SK-N-DZ (cell line): ENCODE measurements around the gene NRXN2.

ENCODE experiments used
- DNase-seq: peaks from one replicate; pipeline ENCODE4 v3.0.0-alpha.2; 2015; ENCODE audit warnings: low spot score

The NRXN2 gene

DNA sequence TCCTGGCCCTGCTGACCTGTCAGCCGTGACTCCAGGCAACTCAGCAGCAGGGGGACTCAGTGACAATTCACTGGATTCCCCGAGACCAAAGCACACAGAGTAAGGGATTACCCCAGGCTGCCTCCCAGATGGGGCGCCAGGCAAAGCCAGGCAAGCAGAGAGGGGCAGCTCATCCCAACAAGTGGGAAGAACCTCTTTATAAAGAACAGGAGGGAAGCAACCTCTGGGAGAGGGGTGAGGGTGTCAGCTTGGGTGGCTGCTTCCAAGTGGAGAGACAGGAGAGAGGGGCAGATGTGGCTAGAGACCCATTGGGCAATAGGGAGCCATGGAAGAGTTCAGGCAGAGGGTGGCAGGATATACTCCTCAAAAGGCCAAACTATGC lies 130.8 kb downstream of the NRXN2 start:
- no peak for DNase-seq

DNA sequence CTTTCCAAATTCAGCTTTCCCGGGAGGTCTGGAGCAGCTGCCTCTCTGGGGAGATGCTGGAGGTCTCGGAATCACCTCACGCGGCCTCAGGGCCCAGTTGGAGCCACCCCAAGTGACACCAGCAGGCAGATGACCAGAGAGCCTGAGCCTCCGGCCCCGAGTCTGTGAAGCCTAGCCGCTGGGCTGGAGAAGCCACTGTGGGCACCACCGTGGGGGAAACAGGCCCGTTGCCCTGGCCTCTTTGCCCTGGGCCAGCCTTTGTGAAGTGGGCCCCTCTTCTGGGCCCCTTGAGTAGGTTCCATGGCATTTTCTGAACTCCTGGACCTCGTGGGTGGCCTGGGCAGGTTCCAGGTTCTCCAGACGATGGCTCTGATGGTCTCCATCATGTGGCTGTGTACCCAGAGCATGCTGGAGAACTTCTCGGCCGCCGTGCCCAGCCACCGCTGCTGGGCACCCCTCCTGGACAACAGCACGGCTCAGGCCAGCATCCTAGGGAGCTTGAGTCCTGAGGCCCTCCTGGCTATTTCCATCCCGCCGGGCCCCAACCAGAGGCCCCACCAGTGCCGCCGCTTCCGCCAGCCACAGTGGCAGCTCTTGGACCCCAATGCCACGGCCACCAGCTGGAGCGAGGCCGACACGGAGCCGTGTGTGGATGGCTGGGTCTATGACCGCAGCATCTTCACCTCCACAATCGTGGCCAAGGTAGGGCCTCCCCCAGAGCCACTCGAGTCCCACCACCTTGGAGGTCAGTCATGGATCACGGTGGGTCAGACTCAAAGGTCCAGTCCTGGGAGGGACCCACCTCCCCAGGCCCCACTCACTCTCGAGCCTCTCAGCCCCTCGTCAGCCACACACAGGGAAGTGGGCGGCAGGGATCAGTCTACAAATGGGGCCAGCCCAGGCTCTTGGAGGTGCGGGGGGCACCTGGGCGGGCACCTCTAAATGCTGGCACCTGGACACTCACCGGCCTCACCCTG lies 131.5 kb downstream of the NRXN2 start:
- no peak for DNase-seq

DNA sequence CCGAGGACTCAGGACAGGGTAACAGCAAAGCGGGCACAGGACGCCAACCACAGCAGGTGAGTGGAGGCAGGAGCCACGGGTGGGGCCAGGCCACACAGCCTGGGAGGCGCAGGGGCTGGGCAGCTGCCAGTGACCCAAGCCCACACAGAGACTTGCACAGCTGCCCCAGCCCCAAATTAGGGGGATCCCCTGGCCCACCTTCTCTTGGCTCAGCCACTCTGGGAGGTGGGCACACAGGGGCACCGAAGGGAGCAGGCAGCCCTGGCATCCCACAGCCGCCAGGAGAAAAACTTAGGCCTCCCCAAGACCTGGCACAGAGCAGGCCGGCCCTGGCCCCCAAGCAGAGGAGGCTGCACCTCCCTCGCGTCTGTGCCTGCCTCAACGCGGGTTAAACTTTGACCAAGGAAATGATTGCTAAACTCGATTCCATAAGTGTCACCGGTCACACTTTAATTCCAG lies 132.2 kb downstream of the NRXN2 start, which contains the start of gene SLC22A12:
TSS of gene SLC22A12 (plus strand) at position 458 of the 459 bp plus-strand sequence. CDS start 337 bp downstream, outside the sequence.
- DNase-seq = no peak

DNA sequence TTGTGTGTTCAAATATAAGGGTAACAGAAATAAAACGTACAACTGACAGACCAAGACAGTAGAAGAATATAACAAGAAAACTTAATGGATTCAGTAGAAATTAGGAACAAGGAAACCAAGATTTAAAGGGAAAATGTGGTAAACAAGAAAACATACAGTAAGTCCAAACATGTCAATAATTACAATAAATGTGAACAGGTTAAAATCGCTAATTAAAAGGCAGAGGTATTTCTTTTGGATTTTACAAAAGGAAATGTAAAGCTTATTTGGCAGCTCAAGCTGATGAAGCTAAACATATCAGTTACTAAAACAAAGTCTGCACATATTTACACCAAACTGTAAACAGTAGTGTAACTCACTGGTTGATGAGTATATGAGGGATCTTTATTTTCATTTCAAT lies 134.3 kb downstream of the NRXN2 start:
- no peak for DNase-seq

DNA sequence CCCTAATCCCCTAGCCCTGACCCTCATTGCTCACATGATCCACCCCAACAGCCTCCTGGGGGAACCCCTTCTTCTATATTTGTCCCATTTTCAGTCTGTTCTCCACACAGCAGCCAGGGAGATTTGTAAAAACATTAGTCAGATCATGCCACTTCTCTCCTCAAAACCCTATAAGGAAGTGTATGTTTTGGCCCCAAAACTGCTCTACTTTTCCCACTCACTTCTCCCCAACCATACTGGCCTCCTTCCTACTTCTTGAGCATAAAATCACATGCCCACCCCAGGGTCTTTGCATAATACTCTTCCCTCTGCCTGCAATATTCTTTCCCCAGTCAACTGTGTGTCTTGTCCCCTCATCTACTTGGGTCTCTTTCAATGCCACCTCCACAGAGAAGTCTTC lies 136.6 kb downstream of the NRXN2 start:
- DNase-seq = no peak

DNA sequence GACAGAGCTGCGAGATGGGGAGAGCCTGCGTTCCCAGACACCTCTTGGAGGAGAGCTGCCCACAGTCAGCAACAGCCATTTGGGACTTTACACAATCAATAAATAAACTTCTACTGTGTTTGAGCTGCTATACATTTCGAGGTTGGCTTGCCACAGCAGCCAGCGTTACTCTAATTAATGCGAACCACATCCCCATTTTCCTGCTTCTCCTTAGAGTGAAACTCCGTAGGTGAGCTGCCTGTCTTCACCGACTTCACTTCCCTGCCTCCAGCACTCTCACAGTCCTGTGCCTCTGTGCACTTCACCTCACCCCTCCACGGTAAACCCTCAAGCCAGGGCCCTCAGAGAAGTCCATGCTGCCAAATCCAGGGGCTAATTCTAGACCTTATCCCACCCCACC lies 137.8 kb downstream of the NRXN2 start:
- no peak for DNase-seq

DNA sequence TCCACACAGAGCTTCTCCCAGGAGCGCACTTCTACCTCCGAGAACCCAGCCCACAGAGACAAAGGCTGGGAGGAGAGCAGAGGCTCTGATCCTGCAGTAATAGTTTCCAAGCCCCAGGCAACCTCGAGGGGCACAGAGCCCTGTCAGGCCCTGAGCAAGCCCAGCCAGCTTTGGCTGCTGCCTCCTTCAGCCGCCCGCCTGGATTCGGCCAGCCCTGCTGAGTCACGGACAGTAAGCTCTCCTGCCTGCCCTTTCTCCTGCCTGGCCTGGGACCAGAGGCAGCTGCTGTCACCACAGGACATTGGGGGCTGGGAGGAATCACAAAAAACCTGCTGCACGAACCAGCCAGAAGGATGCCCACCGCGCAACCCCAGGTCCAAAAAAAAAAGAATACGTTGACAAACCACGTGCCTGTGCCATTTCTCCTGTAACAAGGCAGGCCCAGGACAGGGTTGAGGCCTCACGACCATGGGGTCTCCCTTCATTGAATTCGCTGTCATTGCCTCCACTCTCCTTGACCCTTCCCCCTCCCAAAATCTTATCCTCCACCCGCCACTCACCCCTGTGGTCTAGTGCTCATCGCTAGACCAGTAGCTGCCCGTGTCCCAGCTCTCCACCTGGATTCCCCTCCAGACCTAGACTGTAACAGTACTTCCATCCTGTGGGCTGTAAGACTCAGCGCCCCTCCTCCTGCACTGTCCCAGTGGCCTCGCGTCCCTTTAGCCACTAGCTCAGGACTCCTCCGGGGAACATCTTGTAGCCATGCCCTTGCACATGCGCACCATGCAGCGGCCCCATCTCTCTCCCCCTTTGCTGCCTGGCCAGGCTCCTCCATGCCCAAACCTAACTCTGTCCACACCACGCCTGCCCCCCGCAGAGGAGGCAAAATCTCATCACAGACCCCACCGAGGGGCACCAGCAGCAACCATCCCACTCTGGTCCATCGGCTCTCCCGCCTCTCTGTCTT lies 139.4 kb downstream of the NRXN2 start:
- no peak for DNase-seq

DNA sequence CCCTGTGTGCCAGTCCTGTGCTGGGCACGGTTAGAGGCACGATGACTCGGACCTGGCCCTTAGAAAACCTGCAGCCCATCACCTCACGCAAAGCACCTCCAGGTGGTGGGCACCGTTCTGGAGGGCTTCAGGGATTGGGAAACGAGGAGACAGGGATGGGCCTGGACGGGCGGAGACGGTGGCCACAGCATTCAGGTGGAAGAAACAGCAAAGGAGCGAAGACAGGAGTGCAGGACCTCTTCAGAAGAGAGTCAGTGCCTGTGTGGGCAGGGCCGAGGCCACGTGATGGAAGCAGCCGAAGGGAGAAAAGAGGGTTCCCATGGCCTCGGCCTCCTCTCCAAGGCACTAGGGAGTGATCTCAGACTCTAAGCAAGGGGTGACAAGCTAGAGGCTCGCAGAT lies 140.1 kb downstream of the NRXN2 start:
- no peak for DNase-seq

DNA sequence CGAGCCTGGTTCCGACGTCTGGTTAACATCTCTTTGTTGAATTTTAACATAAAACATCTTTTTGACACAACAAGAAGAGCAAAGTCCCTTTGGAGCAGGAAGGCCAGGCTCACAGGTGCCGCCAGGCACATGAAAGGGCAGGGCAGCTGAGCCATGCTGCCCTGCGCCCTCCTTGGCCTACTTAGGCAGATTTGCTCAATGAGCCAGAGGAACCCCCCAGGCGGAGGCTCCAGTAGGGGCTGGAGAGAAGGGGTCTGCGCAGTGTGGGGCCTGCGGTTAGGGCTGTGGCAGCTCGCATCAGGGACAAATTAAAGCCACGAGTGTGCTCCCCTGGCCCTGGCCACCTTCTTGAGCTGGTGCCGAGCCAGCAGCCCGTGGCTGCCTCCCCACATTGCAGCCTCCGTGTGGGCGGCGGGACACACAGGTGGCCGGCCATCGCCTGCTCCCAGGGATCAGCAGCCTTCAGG lies 141.9 kb downstream of the NRXN2 start:
- no peak for DNase-seq

DNA sequence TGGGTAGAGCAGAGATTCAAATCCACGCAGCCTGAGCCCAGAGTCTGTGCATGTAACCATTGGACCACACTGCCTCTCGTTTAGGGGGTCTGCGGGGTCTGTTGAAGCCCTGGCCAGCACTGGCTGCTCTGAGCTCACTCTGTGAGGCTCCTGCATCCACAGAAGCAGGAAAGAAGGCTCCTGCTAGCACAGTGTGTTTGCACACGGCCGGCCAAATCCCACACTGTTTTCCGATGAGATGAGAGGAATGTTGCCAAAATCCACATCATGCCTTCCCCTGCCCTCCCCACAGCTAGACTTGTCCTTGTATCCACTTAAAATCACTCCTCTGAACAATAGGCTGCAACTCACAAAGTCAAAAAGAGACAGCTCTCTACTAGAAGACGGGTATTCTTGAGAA lies 142.6 kb downstream of the NRXN2 start:
- no peak for DNase-seq

DNA sequence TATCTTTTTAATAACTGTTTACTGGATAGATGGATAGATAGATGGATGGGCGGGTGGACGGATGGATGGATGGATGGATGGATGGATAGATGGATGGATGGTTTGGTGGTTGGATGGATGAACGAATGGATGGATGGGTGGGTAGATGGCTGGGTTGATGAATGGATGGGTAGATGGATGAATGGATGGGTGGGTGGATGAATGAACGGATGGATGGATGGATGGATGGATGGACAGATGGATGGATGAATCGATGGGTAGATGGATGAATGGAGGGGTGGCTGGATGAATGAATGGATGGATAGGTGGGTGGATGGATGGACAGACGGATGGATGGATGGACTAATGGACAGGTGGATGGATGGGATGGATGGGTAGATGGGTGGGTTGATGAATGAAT lies 145.8 kb downstream of the NRXN2 start:
- no peak for DNase-seq

DNA sequence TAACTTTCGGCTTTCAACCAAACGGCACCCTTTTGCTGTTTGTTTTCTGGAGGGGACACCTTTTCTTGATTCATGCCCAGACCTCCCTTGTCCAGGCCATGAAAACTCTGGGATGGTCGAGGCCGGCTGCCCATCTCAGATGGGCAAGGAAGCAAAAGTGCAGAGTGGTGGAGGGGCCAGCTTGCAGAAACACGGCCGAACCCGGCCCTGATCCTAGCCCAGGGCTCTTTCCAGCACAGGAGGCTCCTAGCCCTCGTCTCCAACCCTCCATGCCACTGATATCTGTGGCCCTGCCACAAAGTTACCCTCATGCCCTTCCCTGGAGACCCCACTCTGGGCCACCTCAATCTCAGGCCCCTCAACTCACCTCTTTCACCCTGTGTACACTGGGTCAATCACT lies 150.9 kb downstream of the NRXN2 start:
- DNase-seq = no peak

DNA sequence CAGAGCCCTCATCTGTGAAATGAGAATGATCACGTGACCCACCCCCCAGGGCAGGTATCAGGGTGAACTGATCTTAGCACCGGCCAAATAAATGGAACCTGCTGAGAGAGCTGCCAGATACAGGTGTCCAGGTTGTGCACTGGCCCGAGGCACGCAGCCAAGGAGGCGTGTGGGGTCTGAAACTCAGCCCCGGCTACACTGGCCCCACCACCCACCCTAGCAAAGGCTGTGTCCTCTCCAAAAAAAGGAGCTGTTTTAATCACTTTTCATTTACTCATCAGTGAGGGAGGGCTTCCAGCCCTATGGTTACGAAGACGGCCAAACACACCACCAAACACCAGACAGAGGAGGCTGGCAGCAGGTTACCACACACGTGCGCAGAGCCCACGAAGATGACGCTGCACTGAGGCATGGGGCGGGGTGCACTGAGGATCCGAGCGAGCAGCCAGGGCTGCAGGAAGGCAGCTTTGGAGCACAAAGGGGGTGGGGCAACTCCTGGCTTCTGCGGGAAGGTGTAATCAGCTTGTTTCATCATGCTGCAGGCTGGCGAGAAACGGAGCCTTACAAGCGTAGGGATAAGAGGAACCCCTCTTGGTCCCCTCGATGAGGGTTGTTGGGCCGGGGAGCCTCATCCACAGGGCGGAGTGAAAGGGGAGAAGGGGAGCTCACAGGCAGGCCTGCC lies 151.4 kb downstream of the NRXN2 start:
- peak; percentile 46 for DNase-seq

DNA sequence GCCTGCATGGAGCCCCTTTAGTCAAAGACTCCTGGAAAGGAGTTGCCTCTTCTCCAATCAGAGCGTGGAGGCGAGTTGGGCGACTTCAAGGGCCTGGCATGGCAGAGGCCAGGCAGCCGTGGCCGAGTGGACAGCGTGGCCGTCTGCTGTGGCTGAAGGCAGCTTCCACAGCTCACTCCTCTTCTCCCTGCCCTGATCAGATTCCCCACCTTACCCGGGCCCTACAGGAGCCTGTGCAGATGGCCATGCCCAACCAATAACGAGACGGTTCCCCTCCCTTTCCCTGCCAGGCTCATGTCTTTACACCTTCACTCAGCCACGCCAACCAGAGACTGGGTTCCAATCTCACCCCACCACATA lies 152.0 kb downstream of the NRXN2 start:
- no peak for DNase-seq

DNA sequence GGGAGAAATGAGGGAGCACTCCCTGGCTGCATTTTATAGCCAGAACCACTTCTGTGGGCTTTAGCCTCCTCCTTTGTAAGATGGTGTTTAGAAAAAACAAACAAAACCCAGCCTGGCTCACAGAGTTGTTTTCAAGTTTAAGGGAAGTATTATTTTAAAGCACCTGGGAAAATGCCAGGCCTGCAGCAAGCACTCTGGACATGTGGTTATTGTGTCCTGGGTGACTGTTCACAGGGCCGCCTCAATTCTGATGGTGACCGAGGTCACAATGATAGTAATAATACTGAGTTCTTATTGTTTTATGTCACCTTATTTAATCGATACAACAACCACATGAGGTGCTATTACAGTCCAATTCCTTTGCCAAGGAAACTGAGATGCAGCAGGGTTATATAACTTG lies 152.7 kb downstream of the NRXN2 start:
- no peak for DNase-seq

DNA sequence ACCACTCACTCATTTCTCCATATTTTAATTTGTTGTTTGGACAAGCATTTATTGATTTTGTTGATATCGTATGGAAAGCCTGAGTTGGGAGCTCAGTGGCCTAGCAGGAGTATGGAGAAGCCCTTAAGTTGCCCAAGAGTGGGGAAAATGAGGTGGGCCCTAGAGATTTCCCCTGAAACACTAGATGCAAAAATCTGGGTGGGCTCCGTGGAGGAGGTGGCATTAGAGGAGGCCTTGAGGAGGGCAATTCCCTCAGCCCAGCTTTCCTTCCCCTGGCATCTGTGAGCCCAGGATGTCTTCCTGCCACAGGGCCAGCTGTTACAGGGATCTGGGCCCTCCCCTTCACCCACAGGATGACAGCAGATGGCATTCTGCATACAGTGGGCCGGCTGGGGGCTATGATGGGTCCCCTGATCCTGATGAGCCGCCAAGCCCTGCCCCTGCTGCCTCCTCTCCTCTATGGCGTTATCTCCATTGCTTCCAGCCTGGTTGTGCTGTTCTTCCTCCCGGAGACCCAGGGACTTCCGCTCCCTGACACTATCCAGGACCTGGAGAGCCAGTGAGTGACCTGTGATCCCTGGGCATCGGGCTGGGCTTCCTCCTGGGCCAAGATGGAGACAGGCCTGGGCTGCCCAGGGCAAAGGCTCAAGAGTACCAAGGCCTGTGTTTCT lies 153.6 kb downstream of the NRXN2 start:
- no peak for DNase-seq

DNA sequence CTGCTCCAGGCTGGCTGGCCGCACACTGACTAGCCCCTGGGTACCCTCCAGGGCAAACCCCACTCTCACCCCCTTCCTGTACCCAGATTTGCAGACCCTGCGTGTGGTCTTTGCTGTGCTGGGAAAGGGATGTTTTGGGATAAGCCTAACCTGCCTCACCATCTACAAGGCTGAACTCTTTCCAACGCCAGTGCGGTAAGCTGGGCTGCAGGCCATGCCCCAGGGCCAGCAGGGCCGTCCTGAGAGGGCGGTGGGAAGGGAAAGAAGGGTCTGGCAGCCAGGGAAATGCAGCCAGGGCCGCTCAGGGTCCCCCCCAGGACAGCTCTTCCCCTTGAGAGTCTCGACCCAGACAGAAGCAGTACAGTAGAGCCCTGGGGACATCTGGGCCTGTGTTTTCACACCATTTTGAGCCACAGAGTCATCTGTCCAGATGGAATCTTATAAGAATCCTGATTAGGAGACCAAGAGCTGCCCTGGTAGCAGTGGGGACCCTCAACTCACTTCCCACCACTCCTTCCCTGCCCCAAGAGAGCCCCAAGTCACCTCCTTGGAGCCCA lies 154.3 kb downstream of the NRXN2 start:
- DNase-seq = no peak

DNA sequence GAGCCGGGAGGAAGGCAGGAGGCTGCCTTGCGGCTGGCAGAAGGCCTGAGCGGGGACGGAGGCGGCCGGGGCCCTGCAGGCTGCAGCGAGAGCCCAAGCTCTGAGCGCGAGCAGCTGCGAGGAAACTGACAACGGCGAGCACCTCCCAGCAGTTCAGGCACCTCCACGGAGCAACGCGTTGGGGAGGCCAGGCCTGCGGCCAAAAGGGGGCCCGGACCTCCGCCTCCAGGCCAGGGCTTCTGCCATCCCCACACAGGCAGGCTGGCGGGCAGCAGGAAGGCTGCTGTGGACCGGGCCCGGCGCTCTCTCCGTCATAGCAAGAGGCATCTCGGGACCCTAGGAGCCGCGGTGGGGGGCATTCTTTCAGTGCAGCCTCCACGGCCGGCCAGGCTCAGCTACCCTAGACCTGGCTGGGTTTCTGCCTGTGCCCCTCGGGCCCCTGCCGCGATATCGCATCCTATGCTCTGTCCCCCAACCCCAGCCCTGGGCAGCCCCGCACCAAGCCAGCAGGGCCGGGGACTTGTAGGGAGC lies 154.9 kb downstream of the NRXN2 start:
- no peak for DNase-seq

DNA sequence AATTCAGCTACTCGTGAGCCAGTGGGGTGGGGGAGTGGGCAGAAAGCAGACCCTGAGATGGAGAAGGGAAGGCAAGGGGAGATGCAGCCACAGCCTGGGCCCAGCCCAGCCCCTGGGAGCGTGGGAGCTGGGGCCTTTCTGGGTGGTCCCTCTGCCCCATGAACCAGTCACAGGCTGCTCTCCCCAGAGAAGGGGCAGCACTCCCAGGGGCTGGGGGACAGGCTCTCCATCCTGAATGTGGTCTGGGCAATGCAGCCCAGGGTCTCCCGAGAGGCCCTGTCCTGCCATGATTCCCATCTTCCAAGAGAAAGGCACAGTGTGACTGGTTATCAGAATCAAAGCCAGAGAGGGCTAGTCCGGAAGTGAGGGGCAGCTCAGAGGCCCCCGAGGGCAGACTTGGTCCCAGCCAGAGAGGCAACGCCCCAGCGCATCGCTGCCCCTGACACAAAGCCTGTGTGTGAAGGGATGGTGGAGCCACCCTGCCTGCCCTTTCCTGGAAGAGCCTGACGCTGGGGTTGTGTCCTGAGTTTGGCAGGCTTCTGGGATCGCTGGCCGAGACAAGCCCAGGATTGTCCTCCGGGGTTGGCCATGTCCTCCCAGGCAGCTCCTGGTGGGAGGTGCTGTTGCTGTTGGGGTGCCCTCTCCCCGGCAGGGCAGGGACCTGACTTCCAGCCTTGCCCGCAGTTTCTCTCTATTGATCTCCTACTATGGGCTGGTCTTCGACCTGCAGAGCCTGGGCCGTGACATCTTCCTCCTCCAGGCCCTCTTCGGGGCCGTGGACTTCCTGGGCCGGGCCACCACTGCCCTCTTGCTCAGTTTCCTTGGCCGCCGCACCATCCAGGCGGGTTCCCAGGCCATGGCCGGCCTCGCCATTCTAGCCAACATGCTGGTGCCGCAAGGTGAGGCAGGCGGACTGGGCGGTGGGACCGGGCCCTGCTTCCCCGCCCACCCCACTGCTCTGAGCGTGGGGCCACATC lies 155.8 kb downstream of the NRXN2 start:
- peak; percentile 43 for DNase-seq
